ENCODE measurements around the gene SHC2. TPM values are rescaled to one million over a fixed set of nuclear protein-coding genes. Genes with fewer than 3 reads are reported as not detected.

SHC2 gene
- total and polyA plus RNA-seq, 2 of the 8 experiments (the other 6 are each of a cell fraction or from before 2014, with no cell fraction given) = 4.4 to 7.3 TPM

GRCh38 chr19:447064-447426, 13.8 kb downstream of the SHC2 start:
- CTCF ChIA-PET (ENCODE audit: partially characterized antibody) = no interaction called here
- TF ChIP-seq JUN (IDR thresholded peaks at IDR 0.05; ENCODE audit: low read depth, low read length) (no peak), JUND (IDR thresholded peaks at IDR 0.05; ENCODE audit: low read length) (no peak), CHD2 (IDR thresholded peaks at IDR 0.05; ENCODE audit: low read length) (no peak), GABPA (IDR thresholded peaks at IDR 0.05; ENCODE audit: borderline replicate concordance, insufficient read depth, low read length) (no peak), KDM1A (IDR thresholded peaks at IDR 0.05; ENCODE audit: borderline replicate concordance, low read length) (no peak), TBP (IDR thresholded peaks at IDR 0.05; ENCODE audit: low read depth, low read length) (no peak), NANOG (IDR thresholded peaks at IDR 0.05; ENCODE audit: insufficient read depth, low read depth, low read length, poor library complexity, severe bottlenecking) (no peak), RAD21 (IDR thresholded peaks at IDR 0.05 in 1 of 2, conservative IDR thresholded peaks at IDR 0.05 in 1 of 2; ENCODE audit: low read depth in 2 of 2, low read length in 2 of 2) (no peak), TAF1 (IDR thresholded peaks at IDR 0.05; ENCODE audit: low read depth, low read length) (no peak), EGR1 (IDR thresholded peaks at IDR 0.05; ENCODE audit: borderline replicate concordance, low read depth, low read length) (no peak), RBBP5 (IDR thresholded peaks at IDR 0.05; ENCODE audit: borderline replicate concordance, low read depth, low read length) (no peak)
- TF ChIP-seq, protein P1, sequence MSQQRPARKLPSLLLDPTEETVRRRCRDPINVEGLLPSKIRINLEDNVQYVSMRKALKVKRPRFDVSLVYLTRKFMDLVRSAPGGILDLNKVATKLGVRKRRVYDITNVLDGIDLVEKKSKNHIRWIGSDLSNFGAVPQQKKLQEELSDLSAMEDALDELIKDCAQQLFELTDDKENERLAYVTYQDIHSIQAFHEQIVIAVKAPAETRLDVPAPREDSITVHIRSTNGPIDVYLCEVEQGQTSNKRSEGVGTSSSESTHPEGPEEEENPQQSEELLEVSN (IDR thresholded peaks at IDR 0.05) = no peak
- TF ChIP-seq, protein P2, sequence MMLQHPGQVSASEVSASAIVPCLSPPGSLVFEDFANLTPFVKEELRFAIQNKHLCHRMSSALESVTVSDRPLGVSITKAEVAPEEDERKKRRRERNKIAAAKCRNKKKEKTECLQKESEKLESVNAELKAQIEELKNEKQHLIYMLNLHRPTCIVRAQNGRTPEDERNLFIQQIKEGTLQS (IDR thresholded peaks at IDR 0.05; ENCODE audit: insufficient read depth, low read depth, low read length) = no peak

More at GRCh38 chr19:447064-447426, 13.8 kb downstream of the SHC2 start:
- no peak overlapping the region for H2BK20ac ChIP-seq (ENCODE audit: low read length)
- H2BK120ac ChIP-seq (replicated peaks; ENCODE audit: low read depth, low read length) = no peak overlapping the region
- POLR2A ChIA-PET (ENCODE audit: partially characterized antibody) = no interaction called here
- H3K9ac ChIP-seq (replicated peaks in 1 of 4; ENCODE audit: extremely low read depth in 1 of 4, low read depth in 3 of 4, low read length in 3 of 4) = no peak overlapping the region
- peaks cover 12% of the 10 kb centered on the region in 2 experiments; a peak in 3 of 4 replicates for H3K9me3 ChIP-seq (ENCODE audit: insufficient read depth in 2 of 2, low read depth in 1 of 2, low read length in 1 of 2)
- H3K4ac ChIP-seq (replicated peaks; ENCODE audit: insufficient read length, low read depth, low read length) = no peak overlapping the region
- H3K56ac ChIP-seq (replicated peaks; ENCODE audit: insufficient read length, low read depth, low read length) = no peak overlapping the region
- H2BK15ac ChIP-seq (ENCODE audit: low read length) = no peak overlapping the region
- no peak overlapping the region for H4K8ac ChIP-seq (ENCODE audit: extremely low read depth, insufficient read depth, low read length)
- H3K79me1 ChIP-seq (ENCODE audit: low read depth, low read length) = no peaks in the 10 kb centered on the region
- no peak overlapping the region for H3K27ac ChIP-seq (ENCODE audit: low read depth, low read length)
- H3K4me3 ChIP-seq (ENCODE audit: extremely low read depth in 1 of 4, insufficient read depth in 2 of 4, low read depth in 3 of 4, low read length in 4 of 4) = no peak overlapping the region
- no peaks in the 10 kb centered on the region for H3K36me3 ChIP-seq (ENCODE audit: control insufficient read depth in 2 of 4, insufficient read depth in 4 of 4, low read length in 3 of 4)
- no peak overlapping the region for H2AK5ac ChIP-seq (ENCODE audit: low read depth, low read length)
- DNase-seq (ENCODE audit: low read depth in 1 of 2, low spot score in 2 of 2) (no peak), FAIRE-seq (no peak)
- H2AFZ ChIP-seq (ENCODE audit: low read length) = no peak overlapping the region
- H2BK5ac ChIP-seq (ENCODE audit: low read depth, low read length) = no peak overlapping the region
- no peak overlapping the region for H4K91ac ChIP-seq (replicated peaks; ENCODE audit: insufficient read length, low read length)
- no peaks in the 10 kb centered on the region for H3K4me1 ChIP-seq (replicated peaks in 1 of 4; ENCODE audit: control insufficient read depth in 3 of 4, insufficient read depth in 4 of 4, low read length in 3 of 4)
- H3K23me2 ChIP-seq (ENCODE audit: low read depth, low read length) = peaks cover 20% of the 10 kb centered on the region; the same call in 1 of the 2 replicates
- H3K4me2 ChIP-seq (ENCODE audit: insufficient read depth in 1 of 2, low read depth in 2 of 2, low read length in 2 of 2) = no peak overlapping the region
- no peak overlapping the region for H2BK12ac ChIP-seq (ENCODE audit: low read depth, low read length)
- no peak overlapping the region for H3K23ac ChIP-seq (ENCODE audit: insufficient read length)
- H4K20me1 ChIP-seq (replicated peaks in 1 of 2; ENCODE audit: control insufficient read depth in 1 of 2, insufficient read depth in 2 of 2, low read length in 2 of 2) = peaks cover 0 to 3% of the 10 kb centered on the region in 2 experiments
- no peaks in the 10 kb centered on the region for H3K79me2 ChIP-seq (ENCODE audit: control insufficient read depth in 1 of 2, insufficient read depth in 2 of 2, low read length in 2 of 2)
- no peaks in the 10 kb centered on the region for H3K27me3 ChIP-seq (replicated peaks in 1 of 4; ENCODE audit: control insufficient read depth in 3 of 4, extremely low read depth in 1 of 4, insufficient read depth in 3 of 4, low read length in 3 of 4)
- H4K5ac ChIP-seq (ENCODE audit: insufficient read length, low read depth, low read length) = no peak overlapping the region
- no peak overlapping the region for H3K18ac ChIP-seq (ENCODE audit: extremely low read depth, low read length)
- 92% methylated on average over 22 of the region's 24 CpGs; no CpG with 5 or more reads in 1 of the 2 experiments for WGBS, 2 experiments (ENCODE audit: extremely low coverage in 1 of 2, insufficient coverage in 1 of 2, insufficient read length in 1 of 2, insufficient replicate concordance in 2 of 2, low coverage in 1 of 2, low lambda C conversion rate in 2 of 2, missing lambda C conversion rate in 1 of 2)
- H3K14ac ChIP-seq (ENCODE audit: insufficient read length) = no peak overlapping the region

Data from H1 (cell line).